Measurements from ENCODE around the gene IP6K2.

GRCh38 chr3:48765376-48765775, 48.4 kb upstream of the IP6K2 start:
- TF ChIP-seq CTCF (conservative IDR thresholded peaks at IDR 0.05 in 1 of 2, IDR thresholded peaks at IDR 0.05 in 1 of 2; ENCODE audit: extremely low read depth in 1 of 2, insufficient read depth in 1 of 2, low read depth in 1 of 2, low read length in 2 of 2) = peak; percentile 28 to 63
- TF ChIP-seq EZH2 (IDR thresholded peaks at IDR 0.05; ENCODE audit: borderline replicate concordance, low read length) = no peak

Measured in mammary epithelial cell (primary cell).